ENCODE results near the gene INF2.

- TF ChIP-seq GLIS3 (CRISPR knock-in tag; IDR thresholded peaks at IDR 0.05): no peak
- TF ChIP-seq POU6F1 (CRISPR knock-in tag; IDR thresholded peaks at IDR 0.05; ENCODE audit: borderline replicate concordance, low read depth): no peak
- no peak for TF ChIP-seq CREB5 (CRISPR knock-in tag; IDR thresholded peaks at IDR 0.05; ENCODE audit: low read depth)
- no peak for TF ChIP-seq ISL1 (CRISPR knock-in tag; IDR thresholded peaks at IDR 0.05)
- no peak for TF ChIP-seq ZFP3 (CRISPR knock-in tag; IDR thresholded peaks at IDR 0.05)
- no peak for TF ChIP-seq ZNF8 (CRISPR knock-in tag; IDR thresholded peaks at IDR 0.05)
- no peak for TF ChIP-seq ZC3H10 (CRISPR knock-in tag; IDR thresholded peaks at IDR 0.05)
- no peak for TF ChIP-seq OSR1 (CRISPR knock-in tag; IDR thresholded peaks at IDR 0.05)
- TF ChIP-seq, protein P1, sequence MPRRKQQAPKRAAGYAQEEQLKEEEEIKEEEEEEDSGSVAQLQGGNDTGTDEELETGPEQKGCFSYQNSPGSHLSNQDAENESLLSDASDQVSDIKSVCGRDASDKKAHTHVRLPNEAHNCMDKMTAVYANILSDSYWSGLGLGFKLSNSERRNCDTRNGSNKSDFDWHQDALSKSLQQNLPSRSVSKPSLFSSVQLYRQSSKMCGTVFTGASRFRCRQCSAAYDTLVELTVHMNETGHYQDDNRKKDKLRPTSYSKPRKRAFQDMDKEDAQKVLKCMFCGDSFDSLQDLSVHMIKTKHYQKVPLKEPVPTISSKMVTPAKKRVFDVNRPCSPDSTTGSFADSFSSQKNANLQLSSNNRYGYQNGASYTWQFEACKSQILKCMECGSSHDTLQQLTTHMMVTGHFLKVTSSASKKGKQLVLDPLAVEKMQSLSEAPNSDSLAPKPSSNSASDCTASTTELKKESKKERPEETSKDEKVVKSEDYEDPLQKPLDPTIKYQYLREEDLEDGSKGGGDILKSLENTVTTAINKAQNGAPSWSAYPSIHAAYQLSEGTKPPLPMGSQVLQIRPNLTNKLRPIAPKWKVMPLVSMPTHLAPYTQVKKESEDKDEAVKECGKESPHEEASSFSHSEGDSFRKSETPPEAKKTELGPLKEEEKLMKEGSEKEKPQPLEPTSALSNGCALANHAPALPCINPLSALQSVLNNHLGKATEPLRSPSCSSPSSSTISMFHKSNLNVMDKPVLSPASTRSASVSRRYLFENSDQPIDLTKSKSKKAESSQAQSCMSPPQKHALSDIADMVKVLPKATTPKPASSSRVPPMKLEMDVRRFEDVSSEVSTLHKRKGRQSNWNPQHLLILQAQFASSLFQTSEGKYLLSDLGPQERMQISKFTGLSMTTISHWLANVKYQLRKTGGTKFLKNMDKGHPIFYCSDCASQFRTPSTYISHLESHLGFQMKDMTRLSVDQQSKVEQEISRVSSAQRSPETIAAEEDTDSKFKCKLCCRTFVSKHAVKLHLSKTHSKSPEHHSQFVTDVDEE (CRISPR knock-in tag; IDR thresholded peaks at IDR 0.05): no peak
- TF ChIP-seq TOX (CRISPR knock-in tag; IDR thresholded peaks at IDR 0.05; ENCODE audit: borderline replicate concordance): no peak
- no peak for TF ChIP-seq PPARA (CRISPR knock-in tag; IDR thresholded peaks at IDR 0.05; ENCODE audit: borderline replicate concordance)
- no peak for TF ChIP-seq ZFP30 (CRISPR knock-in tag; IDR thresholded peaks at IDR 0.05)
These were observed 24.2 kb upstream of the INF2 start for GRCh38 chr14:104665114-104665656.

Data from SK-N-SH treated with all-trans-retinoic acid at 6 μM for 48 hours (cell line).